GM18508 (cell line): ENCODE data around the gene EPB41L1.
"Not testable (repeated sequence)": the region's sequence is repeated elsewhere in the genome, so short reads cannot be mapped to it uniquely, and the experiment has no call there.

Experiments
- ATAC-seq: cut with Tn5 transposase; IDR thresholded peaks from one replicate; pipeline ENCODE4 v1.9.1; 2021; ENCODE audit warnings: moderate number of reproducible peaks; ENCODE audit not compliant: insufficient read depth, unreplicated experiment

Gene EPB41L1

DNA sequence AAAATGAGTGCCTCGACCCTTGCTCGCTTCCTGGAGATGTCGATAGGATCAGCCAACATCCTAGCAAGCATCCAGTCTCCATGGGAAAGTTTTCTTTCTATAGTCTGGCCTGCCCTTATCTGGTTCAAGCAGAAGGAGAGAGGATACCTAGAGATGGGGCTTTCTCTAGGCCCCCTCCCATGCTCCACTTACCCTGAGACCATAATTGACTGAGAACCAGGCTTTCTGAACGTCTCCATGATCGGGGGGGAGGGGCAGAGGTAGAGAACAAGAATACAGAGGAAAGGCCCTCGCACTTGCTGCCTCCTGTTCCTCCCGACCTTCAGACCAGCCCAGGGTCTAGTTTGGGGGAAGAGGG lies 31.6 kb upstream of the EPB41L1 start:
- ATAC-seq = no peak

DNA sequence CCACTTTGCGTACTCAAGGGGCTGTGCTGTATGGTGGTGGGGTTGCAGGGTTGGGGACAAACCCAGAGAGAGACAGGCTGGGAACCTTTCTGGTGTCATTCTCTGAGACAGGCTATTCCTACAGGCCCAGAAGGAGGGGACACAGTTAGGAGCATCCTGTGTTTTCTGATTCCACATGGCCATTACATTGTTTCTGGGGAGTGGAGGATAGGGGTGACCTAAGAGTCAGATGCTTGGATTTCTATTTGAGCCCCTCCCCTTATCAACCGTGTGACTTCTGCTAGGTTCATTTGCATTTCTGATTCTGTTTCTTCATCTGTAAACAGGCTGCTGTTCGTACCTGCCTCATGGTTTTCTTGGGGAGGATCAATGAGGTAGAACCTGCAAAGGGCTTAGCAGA lies 29.4 kb upstream of the EPB41L1 start:
- no peak for ATAC-seq

DNA sequence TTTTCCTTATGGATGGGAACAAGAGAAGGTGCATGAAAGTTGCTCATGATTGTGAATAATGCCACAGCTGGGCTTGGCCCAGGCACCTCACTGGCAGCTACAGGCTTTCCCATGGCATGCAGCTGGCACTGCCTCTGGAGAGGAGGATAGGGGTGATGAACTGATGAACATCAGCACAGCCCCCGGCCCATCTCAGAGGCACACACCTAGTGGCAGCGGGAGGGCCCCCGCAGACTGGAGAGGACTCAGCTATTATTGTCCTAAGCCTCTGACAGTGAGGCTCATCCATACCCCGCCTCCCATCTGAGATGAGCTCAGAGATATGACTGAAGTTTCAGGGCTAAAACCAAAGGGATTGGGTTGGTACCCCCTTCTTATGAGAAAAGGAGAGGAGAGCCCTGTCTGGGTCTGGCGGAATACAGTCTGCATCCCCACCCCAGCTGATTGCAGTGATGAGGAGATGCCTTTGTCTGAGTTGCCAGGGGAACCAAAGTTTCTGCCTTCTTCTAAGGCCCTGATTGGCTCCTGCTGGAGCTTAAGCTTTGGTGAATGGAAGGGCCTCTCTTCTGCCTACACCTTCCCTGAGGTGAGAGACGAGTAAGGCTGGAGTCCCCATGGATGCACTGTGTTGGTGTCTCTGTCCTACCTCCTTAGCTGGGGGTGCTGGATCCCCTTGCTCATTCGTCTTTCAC lies 27.6 kb upstream of the EPB41L1 start:
- ATAC-seq = no peak

GRCh38 chr20:36128463-36129159 lies 25.9 kb upstream of the EPB41L1 start:
- ATAC-seq = no peak

- ATAC-seq = no peak
Measured at GRCh38 chr20:36129160-36129543, 25.4 kb upstream of the EPB41L1 start.

DNA sequence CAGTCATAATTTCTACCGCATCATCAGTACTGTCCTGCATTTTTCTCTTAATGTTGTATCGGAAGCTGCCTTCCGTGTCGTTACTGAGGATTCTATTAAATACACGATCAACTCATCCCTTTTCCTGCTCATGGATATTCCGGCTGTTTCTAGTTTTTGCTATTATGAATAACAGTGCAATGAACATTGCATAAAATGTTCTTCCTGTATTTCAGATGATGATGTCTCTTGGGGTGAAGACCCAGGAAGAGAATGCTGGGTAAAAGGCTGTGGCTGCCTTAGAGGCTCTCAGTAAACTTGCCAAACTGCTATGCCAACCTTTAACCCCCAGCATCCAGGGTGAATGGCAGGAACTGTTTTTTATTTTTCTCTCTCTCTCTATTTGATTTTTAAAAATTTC lies 24.1 kb upstream of the EPB41L1 start:
- ATAC-seq = no peak

DNA sequence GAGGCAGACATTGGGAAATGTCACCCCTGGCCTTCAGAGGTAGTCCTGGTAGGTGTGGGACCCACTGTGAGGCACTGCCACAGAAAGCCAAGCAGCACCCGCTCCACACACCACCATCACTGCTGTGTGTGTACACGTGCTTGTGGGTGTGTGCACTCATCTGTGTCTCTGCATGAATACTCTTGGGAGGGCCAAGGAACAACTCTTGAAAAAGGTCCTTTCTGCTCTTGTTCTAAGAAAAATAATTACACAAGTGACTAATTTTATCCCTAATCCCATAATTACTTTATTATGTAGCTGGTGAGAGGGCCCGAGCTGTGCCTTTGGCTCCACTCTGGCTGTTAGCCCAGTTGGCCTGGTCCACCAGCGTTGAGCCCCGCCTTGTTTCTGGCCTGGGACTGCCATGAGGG lies 21.7 kb upstream of the EPB41L1 start:
- ATAC-seq = no peak

GRCh38 chr20:36133821-36134220 lies 20.7 kb upstream of the EPB41L1 start:
- ATAC-seq = no peak

DNA sequence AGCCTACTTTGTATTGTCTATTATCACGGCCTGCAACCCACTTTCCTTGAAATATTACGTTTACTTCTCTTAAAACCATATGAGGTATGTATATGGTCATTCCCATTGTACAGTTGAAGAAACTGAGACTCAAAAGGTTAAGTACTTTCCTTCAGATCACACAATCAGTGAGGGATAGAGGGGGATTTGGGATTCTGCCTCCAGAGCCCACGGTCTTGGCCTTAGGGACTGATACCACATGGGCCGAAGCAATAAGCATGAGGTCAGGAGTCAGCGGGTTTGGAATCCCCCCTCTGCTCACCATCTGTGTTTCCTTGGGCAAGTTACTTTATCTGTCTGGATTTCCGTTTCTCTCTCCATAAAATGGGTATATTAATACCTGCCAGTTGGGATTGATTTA lies 19.4 kb upstream of the EPB41L1 start:
- no peak for ATAC-seq

GRCh38 chr20:36135821-36136220 lies 18.7 kb upstream of the EPB41L1 start:
- no peak for ATAC-seq

DNA sequence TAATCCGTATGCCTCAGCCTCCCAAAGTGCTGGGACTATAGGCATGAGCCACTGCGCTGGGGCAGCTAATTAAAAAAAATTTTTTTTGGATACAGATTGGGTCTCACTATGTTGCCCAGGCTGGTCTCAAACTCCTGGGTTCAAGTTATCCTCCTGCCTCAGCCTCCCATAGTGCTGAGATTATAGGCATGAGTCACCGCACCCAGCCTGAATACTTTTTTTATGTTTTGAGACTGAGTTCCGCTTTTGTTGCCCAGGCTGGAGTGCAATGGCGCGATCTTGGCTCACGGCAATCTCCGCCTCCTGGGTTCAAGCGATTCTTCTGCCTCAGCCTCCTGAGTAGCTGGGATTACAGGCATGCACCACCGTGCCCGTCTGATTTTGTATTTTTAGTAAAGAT lies 17.2 kb upstream of the EPB41L1 start:
- ATAC-seq = not testable (repeated sequence)

GRCh38 chr20:36141310-36141709 lies 13.2 kb upstream of the EPB41L1 start:
- ATAC-seq = no peak

- no peak for ATAC-seq
Measured at GRCh38 chr20:36144336-36144735, 10.2 kb upstream of the EPB41L1 start.

DNA sequence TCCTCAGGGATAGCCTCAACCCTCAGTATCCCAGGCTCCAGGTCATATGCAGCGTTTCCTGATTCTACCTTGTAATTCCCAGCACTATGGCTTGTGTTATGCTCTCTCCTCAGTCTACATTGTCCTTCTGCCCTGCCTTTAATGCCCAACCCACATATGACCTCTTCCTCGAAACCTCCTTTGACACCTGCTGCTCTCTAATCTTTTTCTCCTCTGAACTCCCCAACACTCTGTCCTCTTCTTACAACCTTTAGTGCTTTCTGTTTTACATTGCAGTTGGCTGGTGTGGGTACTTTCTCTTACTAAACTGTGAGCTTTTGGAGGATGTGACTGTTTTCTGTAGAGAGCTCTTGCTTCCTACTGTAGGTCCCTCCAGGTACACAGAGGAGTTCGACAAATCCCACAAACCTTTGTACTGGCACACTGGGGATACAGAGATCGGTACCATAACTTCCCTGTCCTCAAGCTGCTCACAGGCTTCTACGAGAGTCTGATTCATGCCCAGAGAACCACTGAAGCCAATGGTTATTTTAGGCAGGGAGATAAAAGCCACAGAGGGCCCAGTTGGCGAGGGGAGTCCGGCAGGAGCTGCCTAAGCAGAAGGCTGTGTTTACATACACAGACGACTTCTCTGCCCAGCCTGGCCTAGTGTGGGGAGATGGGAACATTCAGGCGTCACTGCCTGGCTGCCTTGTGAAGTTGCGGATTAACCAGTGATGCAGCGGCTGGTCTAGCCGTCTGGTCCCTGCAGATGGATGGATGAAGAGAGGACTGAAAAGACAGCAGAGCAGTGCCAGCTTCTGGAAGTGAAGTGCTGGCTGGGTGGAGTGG lies 8.4 kb upstream of the EPB41L1 start:
- ATAC-seq = no peak

DNA sequence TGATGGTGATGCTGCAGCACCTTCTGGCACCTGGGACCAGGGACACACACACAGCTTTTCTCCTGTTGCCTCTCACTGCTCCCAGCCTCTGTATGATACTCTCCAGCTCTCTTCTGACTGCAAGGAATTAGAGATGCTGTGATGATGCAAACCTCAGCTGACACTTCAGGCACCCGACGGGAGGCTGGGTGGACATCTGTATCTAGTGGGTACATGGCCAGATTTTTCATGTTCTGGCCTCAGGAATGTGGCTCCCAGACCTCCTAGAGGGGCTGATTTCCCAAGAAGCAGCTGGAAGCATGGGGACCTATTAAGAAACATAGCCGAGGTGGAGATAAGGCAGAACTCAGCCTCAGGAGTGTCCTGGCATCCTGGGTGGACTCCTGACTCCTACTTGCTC lies 6.8 kb upstream of the EPB41L1 start:
- no peak for ATAC-seq

- ATAC-seq = no peak
Measured at GRCh38 chr20:36148439-36148838, 6.1 kb upstream of the EPB41L1 start.

DNA sequence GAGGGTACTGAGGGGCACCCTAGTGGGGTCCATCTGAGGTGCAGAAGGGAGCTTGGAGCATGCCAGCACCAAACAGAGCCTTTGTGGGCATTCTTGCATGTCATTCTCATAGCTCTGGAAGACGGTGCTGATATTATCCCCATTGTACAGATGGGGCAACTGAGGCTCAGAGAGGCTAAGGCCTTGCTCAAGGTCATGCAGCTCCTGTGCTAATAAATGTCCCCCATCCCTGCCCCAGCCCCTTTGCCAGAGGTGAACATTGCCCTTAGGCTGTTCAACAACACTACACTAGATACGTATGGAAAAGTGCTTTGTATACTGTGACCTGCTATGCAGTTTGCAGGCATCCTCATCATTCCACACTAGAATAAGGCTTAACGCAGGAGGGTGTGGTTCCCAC lies 5.5 kb upstream of the EPB41L1 start:
- no peak for ATAC-seq

GRCh38 chr20:36149469-36149868 lies 5.1 kb upstream of the EPB41L1 start:
- no peak for ATAC-seq

- no peak for ATAC-seq
Measured at GRCh38 chr20:36150489-36150846, 4.1 kb upstream of the EPB41L1 start.

DNA sequence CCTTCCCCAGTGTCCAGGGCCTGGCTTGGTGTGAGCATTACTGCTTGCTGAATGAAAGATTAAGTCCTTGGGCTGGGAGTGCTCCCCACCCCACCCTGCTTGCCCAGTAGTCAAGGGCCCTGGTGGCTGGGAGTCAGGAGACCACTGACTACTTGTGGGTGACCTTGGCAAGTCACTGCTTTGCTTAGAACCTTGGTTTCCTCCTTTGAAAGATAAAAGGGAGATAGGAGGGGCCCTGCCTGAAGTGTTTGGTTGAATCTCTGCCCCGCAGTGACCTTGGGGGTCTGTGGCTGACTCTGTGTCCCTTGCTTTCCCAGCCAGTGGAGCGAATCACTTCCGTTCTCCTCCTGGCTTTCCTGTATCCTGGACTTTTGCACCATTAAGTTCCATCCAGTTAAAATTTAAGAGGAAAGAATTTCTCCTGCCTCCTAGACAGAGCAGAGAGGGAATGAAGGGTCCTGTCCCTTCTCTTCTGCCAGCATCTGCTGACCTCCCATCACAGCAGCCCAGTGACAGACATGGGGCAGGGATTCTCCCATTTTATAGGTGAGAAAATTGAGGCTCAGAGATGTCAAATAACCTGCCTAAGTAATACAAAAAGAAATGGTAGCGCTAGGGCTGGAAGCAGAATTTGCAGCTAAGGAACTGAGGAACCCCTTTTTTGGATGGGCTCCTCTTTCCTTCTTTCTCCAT lies 3.5 kb upstream of the EPB41L1 start:
- no peak for ATAC-seq

DNA sequence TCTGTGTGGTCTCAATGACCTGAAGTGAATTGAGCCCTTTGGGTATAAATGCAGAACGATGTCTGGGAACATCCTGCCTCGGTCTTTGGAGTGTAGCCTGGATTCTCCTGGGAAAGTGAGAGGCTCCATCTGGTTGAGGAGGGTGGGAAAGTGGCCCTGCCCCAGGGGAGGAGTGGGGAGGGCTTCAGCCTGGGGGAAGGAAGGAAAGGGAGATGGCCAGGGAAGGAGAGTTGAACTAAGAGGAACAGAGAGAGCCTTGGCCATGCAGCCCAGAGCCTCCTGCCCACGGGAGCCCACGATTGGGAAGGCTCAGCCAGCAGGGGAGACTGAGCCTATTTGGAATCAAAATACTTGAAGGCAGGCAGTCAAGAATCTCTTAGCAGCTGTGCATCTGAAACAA lies 2.3 kb upstream of the EPB41L1 start:
- no peak for ATAC-seq
